A375 (cell line): ENCODE data around the gene WDR54. TPM values are rescaled to one million over a fixed set of nuclear protein-coding genes. Genes with fewer than 3 reads are reported as not detected.

Experiments
- total RNA-seq: library from RNA; depleted of rRNA; stranded (reverse); fragments of >200 nt; shearing (Covaris generic); gene quantifications from 2 replicates; pipeline ENCODE4 v1.2.3, GENCODE V29; 2014; rRNA removed

Gene WDR54, protein sequence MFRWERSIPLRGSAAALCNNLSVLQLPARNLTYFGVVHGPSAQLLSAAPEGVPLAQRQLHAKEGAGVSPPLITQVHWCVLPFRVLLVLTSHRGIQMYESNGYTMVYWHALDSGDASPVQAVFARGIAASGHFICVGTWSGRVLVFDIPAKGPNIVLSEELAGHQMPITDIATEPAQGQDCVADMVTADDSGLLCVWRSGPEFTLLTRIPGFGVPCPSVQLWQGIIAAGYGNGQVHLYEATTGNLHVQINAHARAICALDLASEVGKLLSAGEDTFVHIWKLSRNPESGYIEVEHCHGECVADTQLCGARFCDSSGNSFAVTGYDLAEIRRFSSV
- 119 and 142 TPM in 2 replicates for total RNA-seq

DNA sequence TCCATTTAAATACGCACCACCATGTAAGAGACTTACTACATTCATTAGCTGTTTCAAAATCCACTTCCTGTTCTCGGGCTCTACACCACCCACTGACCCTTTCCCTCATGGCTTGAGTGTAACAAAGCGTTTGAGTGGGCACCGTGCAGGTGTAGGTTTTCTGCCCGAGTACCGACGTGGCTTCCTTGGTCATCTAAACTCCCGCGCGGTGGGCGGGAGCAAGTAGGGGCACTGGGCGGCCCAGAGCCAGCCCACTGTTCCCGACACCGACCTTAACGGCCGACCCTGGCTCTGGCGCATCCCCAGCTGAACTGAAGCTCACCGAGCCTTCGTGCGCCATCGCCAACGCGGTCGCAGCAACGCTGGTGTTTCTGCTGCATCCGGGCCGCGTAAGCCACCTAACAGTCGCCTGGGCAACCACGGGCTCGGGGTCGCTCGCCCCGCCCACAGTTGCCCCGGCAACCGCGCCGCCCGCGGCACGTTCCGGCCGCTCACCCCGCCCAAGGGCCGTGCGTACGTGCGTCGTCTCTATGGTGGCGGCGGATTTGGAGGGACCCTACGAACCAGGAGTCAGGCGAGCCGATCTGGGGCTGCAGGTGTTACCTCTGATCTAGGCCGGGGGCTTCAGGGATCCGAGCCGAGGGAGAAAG is at the start of gene WDR54, which contains the start of gene C2orf81:
TSS of gene WDR54 (plus strand) at position 510 of the 650 bp plus-strand sequence. CDS start 424 bp downstream, outside the sequence.
TSS of gene C2orf81 (minus strand) at position 399 of the 650 bp plus-strand sequence. CDS start at position 340, 59 bp downstream.

DNA sequence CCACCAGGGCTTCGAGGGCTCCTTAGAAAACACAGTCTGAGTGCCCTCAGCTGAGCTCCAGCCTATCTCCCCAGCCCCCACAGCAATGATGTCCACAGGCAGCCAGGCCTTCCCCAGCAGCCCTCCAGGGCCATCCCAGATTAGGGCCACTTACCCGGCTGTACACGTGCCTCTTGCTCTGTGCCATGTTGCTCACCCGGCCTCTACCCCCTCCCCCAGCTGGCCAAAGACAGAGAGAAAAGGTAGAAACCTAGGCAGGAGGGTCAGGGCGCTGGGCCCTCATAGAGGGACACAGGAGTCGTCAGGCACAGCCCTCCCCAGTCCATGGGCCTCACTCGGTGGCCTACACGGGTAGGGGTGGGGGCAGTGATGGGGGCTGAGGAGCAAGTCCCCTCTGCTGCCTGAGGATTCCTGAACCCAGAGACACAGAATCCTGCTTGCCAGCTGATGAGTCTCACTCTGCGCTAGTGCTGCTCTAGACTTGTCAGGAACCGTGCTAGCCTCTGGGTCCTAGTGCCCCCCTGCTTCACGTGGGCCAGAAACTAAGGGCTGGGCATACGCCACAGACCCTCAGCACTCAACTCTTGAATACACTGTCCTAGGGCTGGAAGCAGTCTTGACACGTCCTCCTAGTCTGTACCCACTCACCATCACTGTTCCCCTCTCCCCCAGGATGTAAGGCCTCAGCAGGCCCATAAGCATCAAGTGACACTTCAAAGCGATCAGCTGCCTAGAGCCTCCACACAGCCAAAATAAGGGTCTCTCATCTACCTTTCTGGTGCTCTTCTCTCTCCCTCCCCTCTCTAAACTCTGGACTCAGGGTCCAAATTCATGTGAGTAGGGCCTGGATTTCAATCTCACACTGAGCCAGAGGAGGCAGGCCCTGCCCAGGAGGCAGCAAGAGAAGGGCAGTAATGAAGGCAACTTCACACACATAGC is 41.4 kb upstream of the WDR54 start, which contains the start of gene DCTN1:
TSS of gene DCTN1 (minus strand) at position 461 of the 939 bp plus-strand sequence. CDS start at position 187, 274 bp downstream.

DNA sequence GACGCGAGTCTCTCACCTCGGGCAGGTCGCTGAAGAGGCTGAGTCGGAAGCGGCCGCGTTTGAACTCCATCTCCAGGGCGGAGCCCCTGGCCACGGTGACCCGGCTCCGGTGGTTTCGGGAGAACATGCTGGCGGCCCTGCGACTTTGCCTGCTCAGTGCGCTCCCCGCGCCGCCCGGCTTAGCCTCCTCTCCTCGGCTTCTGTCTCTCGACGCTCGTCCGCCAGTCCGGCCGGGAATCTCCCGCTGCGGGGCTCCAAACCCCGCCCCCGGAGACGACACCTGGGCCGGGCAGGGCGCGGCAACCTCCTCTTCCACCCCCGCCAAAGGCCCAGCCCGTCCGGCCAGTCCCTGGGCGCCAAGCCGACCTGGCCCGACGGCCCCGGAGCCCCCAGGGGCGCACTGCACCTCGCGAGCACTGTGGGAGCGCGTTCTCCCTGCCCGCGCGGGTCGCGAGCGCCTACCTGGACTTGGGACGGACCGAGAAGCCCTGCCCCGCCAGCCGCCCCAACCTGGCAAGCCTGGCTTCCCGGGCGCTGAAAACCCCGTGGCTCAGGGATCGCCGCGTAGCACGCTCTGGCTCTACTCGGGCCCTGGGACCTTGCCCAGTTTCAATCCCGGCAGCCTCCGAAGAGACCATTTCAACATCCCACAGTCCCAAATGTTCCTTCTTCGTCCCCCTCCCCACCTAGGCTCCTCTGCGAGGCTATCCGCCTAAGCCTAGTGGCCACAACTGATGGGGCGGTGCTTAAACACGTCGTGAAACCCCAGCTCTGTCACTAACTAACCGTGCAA is 20.4 kb downstream of the WDR54 start, which contains the start of gene RTKN:
TSS of gene RTKN (minus strand) at position 248 of the 793 bp plus-strand sequence. CDS start at position 127, 121 bp downstream.

DNA sequence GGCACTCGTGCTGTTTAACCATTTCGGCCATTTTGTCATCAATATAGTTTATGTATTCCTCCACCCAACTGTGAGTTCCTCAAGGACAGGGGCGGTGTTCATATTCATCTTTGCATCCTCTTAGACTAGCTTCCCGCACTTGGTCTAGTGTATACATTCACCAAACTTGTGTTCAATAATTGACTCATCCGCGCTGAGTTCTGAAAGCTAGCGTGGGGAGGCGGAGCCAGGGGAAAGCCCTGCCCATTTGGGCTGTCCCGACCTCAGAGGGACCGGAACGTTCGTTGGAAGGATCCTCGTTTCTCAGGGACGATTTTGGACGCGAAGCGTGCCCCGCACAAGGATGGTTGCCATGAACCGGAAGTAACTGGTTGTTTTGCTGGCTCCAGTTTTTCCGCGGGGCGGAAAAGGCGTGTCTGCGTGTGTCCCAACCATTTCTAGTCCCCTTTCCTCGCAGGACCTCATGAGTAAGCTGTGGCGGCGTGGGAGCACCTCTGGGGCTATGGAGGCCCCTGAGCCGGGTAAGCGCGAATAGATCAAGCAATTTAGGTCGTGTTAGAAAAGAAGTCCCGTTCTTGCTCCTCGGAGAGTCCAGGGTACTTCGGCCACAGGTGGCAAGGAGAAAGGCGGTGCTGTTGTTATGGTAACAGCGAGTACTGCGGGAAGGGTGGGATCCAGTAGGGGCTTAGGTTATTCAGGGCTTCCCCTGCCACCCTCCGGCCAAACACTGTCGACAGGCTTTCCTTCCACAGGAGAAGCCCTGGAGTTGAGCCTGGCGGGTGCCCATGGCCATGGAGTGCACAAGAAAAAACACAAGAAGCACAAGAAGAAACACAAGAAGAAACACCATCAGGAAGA is 33.4 kb downstream of the WDR54 start, which contains the start of gene INO80B:
TSS of gene INO80B (plus strand) at position 434 of the 858 bp plus-strand sequence. CDS start at position 464, 30 bp downstream.

DNA sequence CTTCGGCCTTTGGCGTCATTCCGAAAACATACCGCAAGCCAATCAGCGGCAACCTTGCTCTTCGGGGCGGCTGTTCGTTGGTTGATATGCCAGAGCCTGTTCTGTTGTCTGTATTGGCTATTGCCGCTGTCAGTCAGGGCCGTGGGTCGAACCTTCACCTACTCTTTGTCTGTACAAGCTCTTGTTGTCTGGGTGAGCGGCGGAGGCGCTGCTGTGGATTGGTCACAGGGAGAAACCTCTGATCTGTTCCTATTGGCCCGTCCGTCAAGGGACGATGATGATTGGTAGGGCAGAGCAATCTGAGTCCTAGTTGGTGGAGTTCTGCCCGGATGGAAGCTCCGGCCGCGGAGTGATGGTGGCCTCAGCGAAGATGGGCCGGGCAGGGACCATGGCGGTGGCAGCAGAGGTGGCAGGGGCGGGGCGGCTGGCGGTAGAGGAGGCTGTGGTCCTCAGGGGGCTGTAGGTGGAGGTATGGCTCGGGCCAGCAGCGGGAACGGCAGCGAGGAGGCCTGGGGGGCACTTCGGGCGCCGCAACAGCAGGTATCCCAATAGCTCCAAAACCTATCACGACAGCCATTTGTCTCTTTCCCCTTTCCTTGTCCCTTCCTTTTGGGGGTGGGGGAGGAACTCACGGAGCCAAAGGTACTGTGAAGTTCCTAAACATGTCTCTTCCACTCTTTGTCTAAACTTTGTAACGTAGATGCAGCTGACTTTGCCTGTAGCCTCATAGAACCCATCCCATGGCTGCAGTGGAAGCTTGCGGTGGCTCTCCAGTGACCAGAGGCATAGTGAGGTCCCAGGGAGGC is 36.8 kb downstream of the WDR54 start, which contains the start of gene WBP1:
TSS of gene WBP1 (plus strand) at position 307 of the 806 bp plus-strand sequence. CDS start at position 472, 165 bp downstream.

DNA sequence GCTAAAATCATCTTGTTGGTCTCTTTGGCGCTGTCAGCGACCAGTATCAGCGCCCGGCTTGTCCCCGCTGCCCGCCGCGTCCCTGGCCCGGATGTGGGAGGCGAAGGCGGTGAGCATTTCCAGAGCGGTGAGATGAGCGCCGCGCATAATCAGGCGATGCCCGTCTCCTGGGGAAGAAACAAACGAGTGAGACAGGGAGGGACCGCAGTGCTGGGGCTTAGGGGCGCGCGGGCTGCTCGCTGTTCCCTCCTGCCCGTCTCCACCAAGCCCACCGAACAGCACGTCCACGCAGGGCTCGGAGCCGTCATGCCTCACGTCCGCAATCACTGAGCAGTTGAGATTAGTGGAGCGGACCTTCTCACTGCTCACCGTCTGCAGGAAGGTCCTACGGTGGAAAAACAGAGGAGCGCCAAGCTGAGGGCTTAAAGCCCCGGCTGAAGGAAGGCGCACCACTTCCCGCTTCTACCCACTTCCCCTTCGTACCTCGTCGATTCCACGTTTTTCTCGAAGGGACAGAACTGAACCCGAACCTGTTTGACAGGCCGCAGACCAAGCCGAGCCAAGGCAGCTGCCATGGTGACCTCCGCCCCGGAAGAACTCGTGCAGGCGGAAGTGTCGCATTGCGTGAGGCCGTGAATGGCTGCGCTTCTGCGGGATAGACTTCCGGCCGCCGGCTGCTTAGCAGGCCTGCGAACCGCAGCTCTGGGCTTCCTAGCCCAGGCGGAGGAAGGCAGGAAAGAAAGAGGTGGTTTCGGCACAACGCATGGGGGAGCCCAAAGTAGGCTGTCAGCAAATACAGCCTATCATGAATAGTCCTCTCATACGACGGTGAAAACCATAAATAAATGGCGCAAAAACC is 50.8 kb downstream of the WDR54 start, which contains the start of gene MRPL53:
TSS of gene MRPL53 (minus strand) at position 595 of the 859 bp plus-strand sequence. CDS start at position 575, 20 bp downstream.

Other genes with a start within 250 kb of the WDR54 start
- 40.7 and 42.8 TPM in 2 replicates for gene MOB1A, start 242.9 kb upstream of the WDR54 start, total RNA-seq
- 443 and 475 TPM in 2 replicates for gene MTHFD2, start 223.1 kb upstream of the WDR54 start, total RNA-seq
- 0.16 TPM in 1 of 2 replicates, not detected in the other for gene SLC4A5, start 78.3 kb upstream of the WDR54 start, total RNA-seq
- 78.8 and 83.3 TPM in 2 replicates for gene DCTN1, start 41.4 kb upstream of the WDR54 start, total RNA-seq
- 5.5 and 8.5 TPM in 2 replicates for gene C2orf81, start 111 bp upstream of the WDR54 start, total RNA-seq
- 27.1 and 30.5 TPM in 2 replicates for gene RTKN, start 20.2 kb downstream of the WDR54 start, total RNA-seq
- gene INO80B, start 33.4 kb downstream of the WDR54 start, total RNA-seq: 30.3 and 40.9 TPM in 2 replicates
- 72.6 and 93.6 TPM in 2 replicates for gene WBP1, start 36.7 kb downstream of the WDR54 start, total RNA-seq
- gene MOGS, start 43.7 kb downstream of the WDR54 start, total RNA-seq: 64.9 and 65.6 TPM in 2 replicates
- gene MRPL53, start 51.0 kb downstream of the WDR54 start, total RNA-seq: 95.8 and 110 TPM in 2 replicates
- 16.1 and 18.6 TPM in 2 replicates for gene CCDC142, start 61.3 kb downstream of the WDR54 start, total RNA-seq
- gene TTC31, start 61.4 kb downstream of the WDR54 start, total RNA-seq: 33.5 and 57.6 TPM in 2 replicates
- gene LBX2, start 77.9 kb downstream of the WDR54 start, total RNA-seq: 16.3 and 18.1 TPM in 2 replicates
- 28.8 and 29.3 TPM in 2 replicates for gene PCGF1, start 86.0 kb downstream of the WDR54 start, total RNA-seq
- 1.8 and 2.8 TPM in 2 replicates for gene TLX2, start 92.7 kb downstream of the WDR54 start, total RNA-seq
- gene DQX1, start 104.5 kb downstream of the WDR54 start, total RNA-seq: not detected in 2 replicates
- gene AUP1, start 108.0 kb downstream of the WDR54 start, total RNA-seq: 161 and 168 TPM in 2 replicates
- gene HTRA2, start 108.2 kb downstream of the WDR54 start, total RNA-seq: 50.9 and 52.6 TPM in 2 replicates
- 158 and 171 TPM in 2 replicates for gene LOXL3, start 132.2 kb downstream of the WDR54 start, total RNA-seq
- 11.1 and 11.5 TPM in 2 replicates for gene DOK1, start 133.0 kb downstream of the WDR54 start, total RNA-seq
- 0.24 TPM in 1 of 2 replicates, not detected in the other for gene M1AP, start 226.6 kb downstream of the WDR54 start, total RNA-seq
- 4.7 and 11.9 TPM in 2 replicates for gene SEMA4F, start 232.5 kb downstream of the WDR54 start, total RNA-seq